Measurements from ENCODE around the gene GLYATL3.
A peak's percentile ranks its signal among the peaks of the same experiment; 100 is the strongest.
"Not testable (repeated sequence)": the region's sequence is repeated elsewhere in the genome, so short reads cannot be mapped to it uniquely, and the experiment has no call there.

GLYATL3 gene
- 0 reads per million in 2 experiments for total RNA-seq

DNA sequence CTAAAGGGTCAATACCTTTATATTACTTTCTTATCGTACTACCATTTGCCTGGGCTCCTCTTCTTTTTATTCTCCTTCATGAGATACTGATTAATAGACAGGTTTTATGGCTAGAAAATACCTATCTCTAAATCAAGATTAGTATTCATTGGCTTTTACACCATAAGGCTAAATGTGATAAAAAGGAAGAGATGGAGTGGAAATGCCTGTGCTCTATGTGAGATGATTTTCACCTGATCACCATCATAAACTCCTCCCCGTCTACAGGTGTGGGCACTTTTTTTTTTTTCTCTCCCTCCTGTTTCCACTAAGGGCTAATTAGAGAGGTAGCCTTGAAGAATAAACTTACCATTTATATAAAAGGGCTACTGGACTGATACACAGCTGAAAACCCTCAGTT is at the start of gene GLYATL3:
GLYATL3 (plus strand) TSS at position 301 of the 400 bp plus-strand sequence. CDS start 12,068 bp downstream, outside the sequence.
- DNase-seq (ENCODE audit: low read depth), result no peak

DNA sequence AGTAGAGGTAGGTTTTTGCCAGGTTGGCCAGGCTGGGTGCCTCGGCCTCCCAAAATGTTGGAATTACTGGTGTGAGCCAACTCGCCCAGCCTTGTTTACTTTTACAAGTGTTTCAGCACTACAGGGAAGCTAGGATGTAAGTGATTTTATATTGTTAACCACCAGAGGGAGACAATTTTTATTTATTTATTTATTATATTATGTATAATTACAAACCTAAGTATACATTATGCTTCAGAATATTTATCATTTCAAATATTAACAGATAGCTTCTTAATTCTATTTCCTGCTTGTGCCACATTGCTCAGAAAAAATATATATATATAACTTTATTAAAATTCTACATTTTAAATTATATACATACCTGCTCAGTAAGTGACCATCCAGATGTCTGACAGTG is 46.5 kb upstream of the GLYATL3 start:
- no peak for DNase-seq (ENCODE audit: low read depth)

DNA sequence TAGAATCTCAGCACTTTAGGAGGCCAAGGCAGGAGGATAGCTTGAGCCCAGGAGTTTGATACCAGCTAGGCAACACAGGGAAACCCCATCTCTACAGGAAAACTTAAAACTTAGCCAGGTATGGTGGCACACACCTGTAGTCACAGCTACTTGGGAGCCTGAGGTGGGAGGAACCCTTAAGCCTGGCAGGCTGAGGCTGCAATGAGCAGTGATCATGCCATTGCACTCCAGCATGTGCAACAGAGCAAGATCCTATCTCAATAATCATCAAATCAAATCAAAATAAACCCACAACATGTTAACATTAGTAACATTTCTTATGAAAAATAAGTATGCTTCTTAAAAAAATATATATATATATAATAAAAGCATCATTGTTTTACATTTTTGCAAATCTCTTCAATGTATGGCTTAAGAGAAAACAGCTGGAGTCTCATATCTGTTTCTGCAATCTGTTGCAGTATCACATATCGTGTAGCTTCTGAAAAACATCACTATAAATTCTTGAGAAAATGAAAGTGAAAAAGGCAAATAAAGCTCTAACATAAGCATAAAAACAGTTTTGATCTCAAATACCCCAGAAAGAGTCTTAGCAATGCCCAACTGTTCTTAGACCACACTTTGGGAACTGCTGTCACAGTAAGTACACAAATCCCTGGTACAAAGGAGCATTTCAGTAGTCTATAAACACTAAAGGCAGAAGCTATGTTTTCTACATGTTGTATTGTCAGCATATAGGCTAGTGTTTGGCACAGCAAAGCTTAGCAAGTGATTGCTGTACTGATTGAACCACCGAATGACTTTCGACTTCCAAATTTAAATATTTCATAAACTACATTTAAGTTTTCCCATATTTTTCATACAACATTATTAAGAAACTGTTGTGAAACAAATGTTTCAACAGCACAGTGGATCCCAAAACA is 44.7 kb upstream of the GLYATL3 start:
- DNase-seq (ENCODE audit: low read depth), result no peak

DNA sequence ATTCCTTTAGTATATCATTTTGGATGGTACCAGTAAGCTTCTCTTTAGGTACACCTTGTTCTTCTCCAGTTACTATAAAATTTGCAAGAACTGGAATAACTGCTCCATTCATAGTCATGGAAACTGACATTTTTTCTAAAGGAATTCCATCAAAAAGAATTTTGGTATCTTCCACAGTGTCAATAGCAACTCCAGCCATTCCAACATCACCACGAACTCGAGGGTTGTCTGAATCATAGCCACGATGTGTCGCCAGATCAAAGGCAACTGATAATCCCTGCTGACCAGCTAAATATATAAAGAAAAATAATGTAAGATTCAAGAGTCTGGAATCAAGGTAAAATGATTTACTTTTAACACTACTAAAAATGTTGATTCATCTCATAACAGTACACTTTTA is 42.0 kb upstream of the GLYATL3 start:
- DNase-seq (ENCODE audit: low read depth), result no peak

DNA sequence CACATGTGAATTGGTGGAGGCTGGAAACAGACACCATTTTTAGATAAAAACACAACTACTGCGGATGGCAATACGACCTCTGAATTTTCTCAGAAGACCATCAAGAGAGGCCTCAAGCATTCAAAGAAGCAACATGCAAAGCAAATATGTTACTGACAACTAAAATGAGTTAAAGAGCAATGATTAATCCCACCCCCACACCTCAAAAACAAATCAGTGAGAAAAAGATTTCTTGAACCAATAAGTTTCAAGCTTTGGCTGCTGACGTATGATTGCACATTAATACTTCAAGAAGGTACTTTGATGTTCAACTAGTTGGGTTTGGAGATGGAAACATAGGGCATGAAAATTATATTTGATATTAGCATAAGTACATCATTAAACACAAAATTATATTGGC is 37.7 kb upstream of the GLYATL3 start:
- no peak for DNase-seq (ENCODE audit: low read depth)

DNA sequence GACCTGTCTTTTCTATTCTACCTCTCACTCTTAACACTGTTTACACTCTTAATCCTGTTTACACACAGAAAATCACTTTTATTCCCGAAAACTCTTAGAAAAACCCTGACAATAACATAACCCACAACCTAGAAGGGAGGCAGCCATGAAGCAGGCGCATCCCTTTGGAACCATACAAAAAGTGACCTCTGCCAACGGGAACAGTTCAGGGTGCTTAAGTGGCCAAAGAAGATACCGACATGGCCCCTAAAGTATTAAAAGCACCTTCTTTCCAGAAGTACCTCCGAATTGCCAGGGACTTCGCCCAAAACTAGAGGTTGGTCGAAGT is 37.2 kb upstream of the GLYATL3 start:
- DNase-seq (ENCODE audit: low read depth), result no peak

DNA sequence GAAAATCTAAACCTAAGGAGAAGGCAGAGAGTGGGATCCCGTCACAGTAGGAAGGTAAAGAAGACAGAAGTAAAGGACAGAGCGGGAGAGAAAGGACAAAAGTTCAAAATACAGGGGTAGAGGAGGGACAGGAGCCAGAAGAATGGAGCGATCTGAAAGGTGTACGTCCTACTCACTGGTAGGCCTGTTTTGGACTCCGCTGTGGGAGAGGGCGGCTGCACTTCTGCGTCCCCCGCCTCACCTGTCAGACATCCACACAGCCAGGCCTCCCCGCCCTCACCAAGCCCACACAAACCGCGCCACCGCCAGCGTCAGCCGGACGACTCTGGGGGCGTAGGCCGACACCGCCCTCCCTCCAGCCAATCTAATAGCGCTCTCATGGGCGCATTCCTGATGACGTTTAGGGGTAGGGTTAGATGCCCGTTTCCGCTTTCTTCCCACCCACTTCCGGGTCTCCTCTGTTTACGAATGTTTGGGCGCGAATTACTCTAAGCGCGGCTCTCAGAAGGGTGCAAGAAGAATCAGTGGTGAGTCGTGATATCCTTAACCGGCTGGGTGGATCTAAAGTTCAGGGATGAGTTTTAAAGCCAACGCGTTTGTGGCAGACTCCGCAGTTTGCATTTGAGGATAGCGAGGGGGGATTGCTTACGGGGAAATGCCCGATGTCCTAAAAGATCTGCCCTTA is 36.7 kb upstream of the GLYATL3 start, which contains the start of the genes CENPQ and MMUT:
CENPQ (plus strand) TSS at position 444 of the 685 bp plus-strand sequence. CDS start 6,807 bp downstream, outside the sequence.
MMUT (minus strand) TSS at position 327 of the 685 bp plus-strand sequence. CDS start 3,787 bp downstream, outside the sequence.
- peak; percentile 84 for DNase-seq (ENCODE audit: low read depth)

DNA sequence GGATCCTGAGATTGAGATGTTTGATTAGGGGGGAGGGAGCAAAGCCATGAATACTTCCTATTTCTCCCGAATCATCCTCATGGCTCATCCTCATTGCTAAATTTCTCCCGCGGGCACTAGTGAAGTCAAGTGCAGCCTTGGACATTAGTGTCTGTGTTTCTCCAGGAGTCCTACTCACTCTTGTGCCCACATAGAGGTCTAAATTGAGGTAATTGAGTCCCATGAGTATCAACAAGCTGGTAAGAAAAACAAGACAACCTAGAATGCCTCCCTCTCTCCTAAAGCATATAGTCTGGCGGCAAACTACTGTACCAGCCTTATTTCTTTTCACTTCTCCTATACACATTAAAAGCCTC is 36.1 kb upstream of the GLYATL3 start:
- DNase-seq (ENCODE audit: low read depth), result no peak

DNA sequence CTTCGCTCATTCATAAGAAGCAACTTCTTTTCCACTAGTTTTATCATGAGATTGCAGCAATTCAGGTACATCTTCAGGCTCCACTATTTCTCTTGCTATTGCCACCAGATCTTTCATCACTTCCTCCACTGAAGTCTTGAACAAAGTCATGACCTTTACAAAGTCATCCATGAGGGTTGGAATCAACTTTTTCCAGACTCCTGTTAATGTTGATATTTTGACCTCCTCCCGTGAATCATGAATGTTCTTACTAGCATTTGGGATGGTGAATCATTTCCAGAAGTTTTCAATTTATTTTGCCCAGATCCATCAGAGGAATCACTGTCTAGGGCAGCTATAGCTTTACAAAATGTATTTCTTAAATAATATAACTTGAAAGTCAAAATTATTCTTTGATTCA is 35.0 kb upstream of the GLYATL3 start:
- no peak for DNase-seq (ENCODE audit: low read depth)

DNA sequence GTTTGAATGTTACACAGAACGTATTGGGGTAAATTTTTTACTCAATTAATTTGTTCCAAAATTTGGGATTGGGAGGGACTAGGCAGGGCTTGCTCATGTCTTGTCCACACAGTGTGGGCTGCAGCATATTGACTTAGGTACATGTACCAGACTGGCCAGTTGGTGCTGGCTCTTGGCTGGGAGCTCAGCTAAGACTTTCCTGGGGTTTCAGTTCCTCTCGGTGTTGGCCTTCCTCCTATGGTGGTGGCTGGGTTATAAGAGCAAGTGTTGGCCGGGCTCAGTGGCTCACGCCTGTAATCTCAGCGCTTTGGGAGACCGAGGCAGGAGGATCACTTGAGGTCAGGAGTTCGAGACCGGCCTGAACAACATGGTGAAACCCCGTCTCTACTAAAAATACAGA is 31.7 kb upstream of the GLYATL3 start:
- no peak for DNase-seq (ENCODE audit: low read depth)

DNA sequence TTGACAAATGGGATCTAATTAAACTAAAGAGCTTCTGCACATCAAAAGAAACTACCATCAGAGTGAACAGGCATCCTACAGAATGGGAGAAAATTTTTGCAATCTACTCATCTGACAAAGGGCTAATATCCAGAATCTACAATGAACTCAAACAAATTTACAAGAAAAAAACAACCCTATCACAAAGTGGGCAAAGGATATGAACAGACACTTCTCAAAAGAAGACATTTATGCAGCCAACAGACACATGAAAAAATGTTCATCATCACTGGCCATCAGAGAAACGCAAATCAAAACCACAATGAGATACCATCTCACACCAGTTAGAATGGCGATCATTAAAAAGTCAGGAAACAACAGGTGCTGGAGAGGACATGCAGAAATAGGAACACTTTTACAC is 23.2 kb upstream of the GLYATL3 start:
- DNase-seq (ENCODE audit: low read depth), result not testable (repeated sequence)

DNA sequence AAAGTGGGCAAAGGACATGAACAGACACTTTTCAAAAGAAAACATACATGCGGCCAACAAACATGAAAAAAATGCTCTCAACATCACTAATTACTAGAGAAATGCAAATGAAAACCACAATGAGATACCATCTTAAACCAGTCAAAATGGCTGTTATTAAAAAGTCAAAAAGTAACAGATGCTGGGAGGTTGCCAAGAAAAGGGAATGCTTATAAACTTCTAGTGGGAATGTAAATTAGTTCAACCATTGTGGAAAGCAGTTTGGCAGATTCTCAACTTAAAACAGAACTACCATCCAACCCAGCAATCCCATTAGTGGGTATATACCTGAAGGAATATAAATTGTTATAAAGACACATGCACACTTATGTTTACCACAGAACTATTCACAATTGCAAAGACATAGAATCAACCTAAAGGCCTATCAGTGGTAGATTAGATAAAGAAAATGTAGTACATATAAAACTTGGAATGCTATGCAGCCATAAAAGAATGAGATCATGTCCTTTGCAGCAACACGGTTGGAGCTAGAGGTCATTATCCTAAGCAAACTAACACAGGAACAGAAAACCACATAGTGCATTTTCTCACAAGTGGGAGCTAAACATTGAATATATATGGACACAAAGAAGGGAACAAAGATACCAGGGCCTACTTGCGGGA is 20.3 kb upstream of the GLYATL3 start:
- no peak for DNase-seq (ENCODE audit: low read depth)

DNA sequence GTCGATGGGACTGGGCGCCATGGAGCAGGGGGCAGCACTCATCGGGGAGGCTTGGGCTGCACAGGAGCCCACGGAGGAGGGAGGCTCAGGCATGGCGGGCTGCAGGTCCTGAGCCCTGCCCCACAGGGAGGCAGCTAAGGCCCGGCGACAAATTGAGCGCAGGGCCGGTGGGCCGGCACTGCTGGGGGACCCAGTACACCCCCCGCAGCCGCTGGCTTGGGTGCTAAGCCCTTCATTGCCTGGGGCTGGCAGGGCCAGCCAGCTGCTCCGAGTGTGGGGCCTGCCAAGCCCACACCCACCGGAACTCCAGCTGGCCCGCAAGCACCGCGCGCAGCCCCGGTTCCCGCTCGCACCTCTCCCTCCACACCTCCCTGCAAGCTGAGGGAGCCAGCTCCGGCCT is 17.9 kb upstream of the GLYATL3 start:
- DNase-seq (ENCODE audit: low read depth), result not testable (repeated sequence)

DNA sequence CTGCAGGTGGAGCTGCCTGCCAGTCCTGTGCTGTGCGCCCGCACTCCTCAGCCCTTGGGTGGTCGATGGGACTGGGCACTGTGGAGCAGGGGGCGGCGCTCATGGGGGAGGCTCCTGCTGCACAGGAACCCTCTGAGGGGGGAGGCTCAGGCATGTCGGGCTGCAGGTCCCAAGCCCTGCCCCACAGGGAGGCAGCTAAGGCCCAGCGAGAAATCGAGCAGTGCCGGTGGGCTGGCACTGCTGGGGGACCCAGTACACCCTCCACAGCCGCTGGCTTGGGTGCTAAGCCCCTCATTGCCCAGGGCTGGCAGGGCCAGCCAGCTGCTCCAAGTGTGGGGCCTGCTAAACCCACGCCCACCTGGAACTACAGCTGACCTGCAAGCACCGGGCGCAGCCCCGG is 16.3 kb upstream of the GLYATL3 start:
- DNase-seq (ENCODE audit: low read depth), result not testable (repeated sequence)

DNA sequence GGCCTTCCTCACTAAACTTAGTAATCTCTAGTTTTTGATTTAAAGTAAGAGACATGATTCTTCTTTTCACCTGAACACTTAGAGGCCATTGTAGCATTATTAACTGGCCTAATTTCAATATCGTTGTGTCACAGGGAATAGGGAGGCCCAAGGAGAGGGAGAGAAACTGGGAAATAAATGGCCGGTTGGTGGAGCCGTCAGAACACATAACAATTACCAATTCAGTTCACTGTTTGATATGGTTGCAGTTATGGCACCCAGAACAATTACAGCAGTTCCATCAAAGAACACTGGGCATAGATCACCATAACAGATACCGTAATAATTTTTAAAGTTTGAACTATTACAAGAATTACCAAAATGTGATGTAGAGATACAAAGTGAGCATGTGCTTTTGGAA is 9.1 kb upstream of the GLYATL3 start:
- no peak for DNase-seq (ENCODE audit: low read depth)

DNA sequence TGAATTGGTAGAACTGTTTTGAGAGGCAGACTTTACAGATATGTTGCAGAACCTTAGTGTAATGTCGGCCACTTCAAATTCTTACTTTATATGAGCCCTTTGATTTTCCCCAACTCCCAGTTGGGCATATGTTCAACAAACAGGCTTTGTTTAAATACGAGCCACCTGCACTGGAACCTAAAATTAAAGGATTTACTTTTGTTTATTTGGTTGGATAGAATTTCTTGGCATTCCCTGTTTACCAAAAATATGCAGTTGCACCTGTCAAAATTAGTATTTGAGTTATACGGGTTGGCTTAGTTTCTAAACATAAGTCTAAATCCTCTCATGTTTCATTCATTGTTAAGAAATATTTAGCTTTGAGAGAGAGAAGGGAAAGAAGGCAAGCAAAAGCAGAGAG is 2.4 kb upstream of the GLYATL3 start:
- no peak for DNase-seq (ENCODE audit: low read depth)

DNA sequence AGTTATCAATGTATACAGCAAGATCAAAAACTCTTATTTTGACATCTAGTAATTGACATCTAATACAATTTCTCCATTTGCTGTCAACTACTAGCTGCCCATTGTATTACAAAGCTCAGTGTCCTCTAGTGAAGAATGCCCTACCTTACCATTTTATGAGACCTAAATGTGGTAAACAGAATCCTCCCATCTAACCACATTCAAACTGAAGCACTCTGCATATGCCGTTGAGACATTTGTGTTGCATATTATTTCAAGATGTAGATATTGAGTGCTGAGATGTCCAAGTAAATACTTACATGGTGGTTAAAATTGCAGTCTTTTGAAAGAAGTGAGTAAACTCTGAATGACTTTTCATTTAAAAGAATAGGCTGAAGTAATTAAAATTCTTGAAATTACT is 597 bp upstream of the GLYATL3 start:
- no peak for DNase-seq (ENCODE audit: low read depth)

DNA sequence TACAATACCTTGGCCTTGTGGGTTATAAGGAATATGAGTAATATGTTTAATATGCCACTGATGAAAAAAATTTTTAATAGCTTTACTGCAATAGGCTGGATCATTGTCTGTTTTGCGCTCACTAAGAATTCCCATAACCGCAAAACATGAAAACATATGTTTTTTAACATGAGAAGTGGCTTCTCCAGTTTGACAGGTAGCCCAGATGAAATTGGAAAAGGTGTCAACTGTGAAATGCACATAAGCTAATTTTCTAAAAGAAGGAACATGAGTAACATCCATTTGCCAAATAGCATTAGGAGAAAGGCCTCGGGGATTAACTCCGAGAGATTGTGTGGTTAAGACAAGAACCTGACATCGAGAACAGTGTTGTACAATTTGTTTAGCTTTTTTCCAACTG is 4.9 kb downstream of the GLYATL3 start:
- DNase-seq (ENCODE audit: low read depth), result no peak

DNA sequence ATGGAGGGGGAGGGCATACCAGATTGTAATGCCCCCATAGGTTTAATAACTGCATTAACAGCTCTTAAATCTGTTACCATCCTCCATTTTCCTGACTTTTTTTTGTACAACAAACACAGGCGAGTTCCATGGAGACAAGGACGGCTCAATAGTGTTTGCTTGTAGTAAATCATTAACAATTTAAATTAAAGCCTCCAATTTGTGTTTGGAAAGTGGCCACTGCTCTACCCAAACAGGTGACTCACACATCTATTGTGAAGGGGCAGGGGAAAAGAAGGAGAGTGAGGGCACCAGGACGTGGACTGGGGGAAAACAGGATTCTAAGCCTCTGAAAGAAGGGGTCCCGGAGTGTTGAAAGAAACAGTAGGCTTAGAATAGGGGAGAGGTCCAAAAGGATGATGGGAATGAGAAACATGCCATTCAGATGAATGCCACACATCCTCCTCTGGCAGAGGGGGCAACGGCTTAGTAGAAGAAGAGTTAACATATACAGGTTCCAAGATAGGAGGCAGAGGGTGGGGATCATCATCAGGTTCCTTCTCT is 6.9 kb downstream of the GLYATL3 start:
- DNase-seq (ENCODE audit: low read depth), result no peak

DNA sequence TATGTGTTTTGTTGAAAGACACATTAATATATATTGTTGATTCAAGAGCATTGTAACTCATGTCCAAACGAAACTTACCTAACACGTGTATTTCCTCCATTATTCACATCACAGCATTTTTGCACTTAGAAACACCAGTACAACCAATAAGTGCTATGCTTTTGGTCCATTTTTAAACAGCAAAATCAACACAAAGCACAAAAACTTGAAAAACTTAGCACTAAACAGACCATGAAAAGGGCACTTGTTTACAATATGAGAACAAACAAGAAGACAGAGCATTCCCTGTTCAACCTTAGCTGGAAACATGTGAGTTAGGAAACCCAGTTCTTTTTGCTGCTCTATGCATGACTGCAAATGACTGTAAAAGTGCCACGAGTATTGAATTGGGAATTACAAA is 9.6 kb downstream of the GLYATL3 start:
- no peak for DNase-seq (ENCODE audit: low read depth)

DNA sequence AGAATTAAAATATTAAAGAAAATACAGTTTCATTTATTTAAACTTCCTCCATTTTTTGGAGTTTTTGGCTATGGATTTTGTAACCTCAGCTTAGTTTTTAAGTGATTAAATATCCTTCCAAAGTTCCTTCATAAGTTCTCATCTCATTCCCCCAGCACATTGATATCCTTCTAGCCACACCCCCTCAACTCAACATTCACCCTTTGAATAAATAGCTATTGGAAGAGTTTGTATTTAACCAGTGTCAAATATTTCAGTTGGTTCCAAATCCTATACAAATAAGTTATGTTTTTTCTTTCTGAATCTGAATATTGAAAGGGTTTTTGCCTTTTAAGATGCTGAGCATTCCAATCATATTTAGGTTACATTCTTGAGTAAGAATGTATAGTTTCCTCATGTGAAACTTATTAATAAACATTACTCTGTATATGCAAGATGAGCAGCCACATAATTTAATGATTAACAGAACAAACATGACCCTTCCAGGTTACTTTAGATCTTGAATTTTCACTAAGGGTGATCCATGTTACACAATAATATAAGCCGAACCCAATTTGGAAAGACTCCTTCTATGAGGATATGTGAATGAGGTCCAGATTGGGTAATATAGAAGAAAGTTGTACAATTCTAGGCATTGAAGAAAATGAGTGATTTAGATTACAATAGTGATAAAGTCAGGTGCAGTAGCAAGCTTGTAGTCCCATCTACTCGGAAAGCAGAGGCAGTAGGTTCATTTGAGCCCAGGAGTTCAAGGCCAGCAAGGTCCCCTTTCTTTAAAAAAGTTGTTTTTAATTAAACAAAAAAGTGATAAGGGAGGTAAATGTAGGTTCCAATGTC is 13.6 kb downstream of the GLYATL3 start:
- DNase-seq (ENCODE audit: low read depth), result no peak

Data from T follicular helper cell (primary cell).